HG02852 (cell line): ENCODE measurements around the gene SLC25A36.
"Not testable (repeated sequence)": the region's sequence is repeated elsewhere in the genome, so short reads cannot be mapped to it uniquely, and the experiment has no call there.

Experiments
- ATAC-seq: cut with Tn5 transposase; IDR thresholded peaks from one replicate; pipeline ENCODE4 v1.9.1; 2021; ENCODE audit warnings: mild to moderate bottlenecking, moderate library complexity; ENCODE audit not compliant: unreplicated experiment

SLC25A36 gene

GRCh38 chr3:140931016-140931454, 10.6 kb upstream of the SLC25A36 start:
- ATAC-seq, result no peak

GRCh38 chr3:140931801-140932200, 9.8 kb upstream of the SLC25A36 start:
- ATAC-seq, result no peak

GRCh38 chr3:140933109-140933508, 8.5 kb upstream of the SLC25A36 start:
- no peak for ATAC-seq

- ATAC-seq, result no peak
These were observed 8.1 kb upstream of the SLC25A36 start for GRCh38 chr3:140933552-140933951.

- not testable (repeated sequence) for ATAC-seq
These were observed 2.3 kb upstream of the SLC25A36 start for GRCh38 chr3:140939305-140939704.

- ATAC-seq, result no peak
These were observed 574 bp upstream of the SLC25A36 start for GRCh38 chr3:140941090-140941433.

- peak; percentile 39 for ATAC-seq
These were observed 827 bp downstream of the SLC25A36 start for GRCh38 chr3:140942221-140943104.

GRCh38 chr3:140943781-140944552, 2.3 kb downstream of the SLC25A36 start:
- ATAC-seq, result no peak

- no peak for ATAC-seq
These were observed 7.0 kb downstream of the SLC25A36 start for GRCh38 chr3:140948460-140949249.

- no peak for ATAC-seq
These were observed 8.5 kb downstream of the SLC25A36 start for GRCh38 chr3:140950144-140950543.

GRCh38 chr3:140950863-140951262, 9.2 kb downstream of the SLC25A36 start:
- no peak for ATAC-seq

GRCh38 chr3:140951750-140952149, 10.1 kb downstream of the SLC25A36 start:
- ATAC-seq, result not testable (repeated sequence)

GRCh38 chr3:140953028-140953960, 11.7 kb downstream of the SLC25A36 start:
- ATAC-seq, result no peak

- no peak for ATAC-seq
These were observed 12.9 kb downstream of the SLC25A36 start for GRCh38 chr3:140954576-140954975.

GRCh38 chr3:140955645-140956044, 14.0 kb downstream of the SLC25A36 start:
- no peak for ATAC-seq

GRCh38 chr3:140956058-140956835, 14.6 kb downstream of the SLC25A36 start:
- ATAC-seq, result no peak

- ATAC-seq, result no peak
These were observed 31.2 kb downstream of the SLC25A36 start for GRCh38 chr3:140972833-140973232.

- no peak for ATAC-seq
These were observed 33.3 kb downstream of the SLC25A36 start for GRCh38 chr3:140974900-140975299.

- ATAC-seq, result no peak
These were observed 39.0 kb downstream of the SLC25A36 start for GRCh38 chr3:140980663-140981062.
